GM18517 (cell line): Measurements from ENCODE around the gene SSUH2.

Experiments
- ATAC-seq: cut with Tn5 transposase; IDR thresholded peaks from one replicate; pipeline ENCODE4 v1.9.1; 2021; ENCODE audit warnings: mild to moderate bottlenecking, moderate library complexity; ENCODE audit not compliant: unreplicated experiment

SSUH2 gene

GRCh38 chr3:8619548-8619947 is 25.1 kb downstream of the SSUH2 start:
- ATAC-seq: no peak

- ATAC-seq: no peak
Measured at GRCh38 chr3:8618950-8619349, 25.6 kb downstream of the SSUH2 start.

GRCh38 chr3:8617921-8618320 is 26.7 kb downstream of the SSUH2 start:
- ATAC-seq: no peak

- ATAC-seq: no peak
Measured at GRCh38 chr3:8610951-8611350, 33.6 kb downstream of the SSUH2 start.

- no peak for ATAC-seq
Measured at GRCh38 chr3:8608791-8609467, 35.7 kb downstream of the SSUH2 start.

GRCh38 chr3:8608041-8608790 is 36.4 kb downstream of the SSUH2 start:
- no peak for ATAC-seq

GRCh38 chr3:8607234-8608040 is 37.2 kb downstream of the SSUH2 start:
- ATAC-seq: no peak

- ATAC-seq: no peak
Measured at GRCh38 chr3:8606701-8607231, 37.8 kb downstream of the SSUH2 start.

GRCh38 chr3:8604988-8605387 is 39.6 kb downstream of the SSUH2 start:
- no peak for ATAC-seq

GRCh38 chr3:8604006-8604405 is 40.6 kb downstream of the SSUH2 start:
- ATAC-seq: no peak

- ATAC-seq: no peak
Measured at GRCh38 chr3:8603115-8603710, 41.4 kb downstream of the SSUH2 start.

- ATAC-seq: no peak
Measured at GRCh38 chr3:8600457-8600856, 44.1 kb downstream of the SSUH2 start.

GRCh38 chr3:8599146-8599545 is 45.5 kb downstream of the SSUH2 start:
- ATAC-seq: no peak

- no peak for ATAC-seq
Measured at GRCh38 chr3:8597219-8597853, 47.3 kb downstream of the SSUH2 start.

GRCh38 chr3:8596321-8597218 is 48.0 kb downstream of the SSUH2 start:
- ATAC-seq: no peak

GRCh38 chr3:8595695-8596115 is 48.9 kb downstream of the SSUH2 start:
- no peak for ATAC-seq

- no peak for ATAC-seq
Measured at GRCh38 chr3:8595252-8595651, 49.3 kb downstream of the SSUH2 start.

- no peak for ATAC-seq
Measured at GRCh38 chr3:8593021-8593827, 51.4 kb downstream of the SSUH2 start.
